K562 (cell line): ENCODE measurements around the gene METTL2A. TPM values are rescaled to one million over a fixed set of nuclear protein-coding genes. Genes with fewer than 3 reads are reported as not detected.

ENCODE experiments used
- ELF4 ChIP-seq: fragments of 450-650 bp; formaldehyde crosslinking; IDR thresholded peaks from 2 replicates; pipeline ENCODE4 v1.4.0; 2022; ENCODE audit warnings: missing genetic modification characterization
- ESRRA ChIP-seq: fragments of 450-650 bp; IDR thresholded peaks from 2 replicates; pipeline ENCODE4 v1.6.1; 2014; ENCODE audit warnings: low read depth, mild to moderate bottlenecking, moderate library complexity, borderline replicate concordance
- FOXA3 ChIP-seq, 2 experiments: fragments of 450-650 bp in 1 of 2; sonication (generic) in 1 of 2; formaldehyde crosslinking; IDR thresholded peaks in 1 of 2; conservative IDR thresholded peaks in 1 of 2; 2 replicates each; pipeline versions ENCODE4 v1.4.0 to v1.8.0; 2020 to 2022; ENCODE audit warnings: mild to moderate bottlenecking in 2 of 2, missing genetic modification reagents in 1 of 2
- MYNN ChIP-seq, 2 experiments: sonication (generic); formaldehyde crosslinking in 1 of 2; IDR thresholded peaks; 2 replicates each; pipeline versions ENCODE4 v1.5.0 to v1.6.1; 2016 to 2020; ENCODE audit warnings: antibody characterized with exemption in 1 of 2, missing genetic modification reagents in 1 of 2
- NONO ChIP-seq, 2 experiments: fragments of 200-400 bp in 1 of 2; fragments of 450-650 bp in 1 of 2; formaldehyde crosslinking in 1 of 2; IDR thresholded peaks; 2 replicates each; pipeline ENCODE4 v1.6.1; 2017; ENCODE audit warnings: low read depth in 2 of 2, mild to moderate bottlenecking in 2 of 2, moderate library complexity in 2 of 2, low read length in 1 of 2
- PTRF ChIP-seq: fragments of 450-650 bp; IDR thresholded peaks from 2 replicates; pipeline ENCODE4 v1.6.1; 2016; ENCODE audit warnings: mild to moderate bottlenecking, missing genetic modification characterization, missing compliant biosample characterization
- SAP30 ChIP-seq: fragments of 200-600 bp; sonication (generic); IDR thresholded peaks from 2 replicates; pipeline ENCODE4 v1.6.1; 2012; ENCODE audit warnings: borderline replicate concordance, low read depth, mild to moderate bottlenecking, moderate library complexity, low read length, control low read depth, inconsistent platforms; ENCODE audit not compliant: insufficient read depth, poor library complexity, severe bottlenecking
- SPI1 ChIP-seq: IDR thresholded peaks from 2 replicates; pipeline ENCODE4 v1.6.1; 2011; ENCODE audit warnings: low read depth, low read length, control low read depth, borderline replicate concordance
- SRSF1 ChIP-seq: fragments of 200-400 bp; formaldehyde crosslinking; IDR thresholded peaks from 2 replicates; pipeline ENCODE4 v1.6.1; 2017; ENCODE audit warnings: mild to moderate bottlenecking, low read depth, low read length, moderate library complexity
- TARDBP ChIP-seq: fragments of 450-650 bp; IDR thresholded peaks from 2 replicates; pipeline ENCODE4 v1.6.1; 2016
- USF1 ChIP-seq: sonication (generic); formaldehyde crosslinking; IDR thresholded peaks from 2 replicates; pipeline ENCODE4 v1.9.0; 2022; ENCODE audit warnings: mild to moderate bottlenecking, missing genetic modification reagents
- ZBTB2 ChIP-seq: fragments of 450-650 bp; IDR thresholded peaks from 2 replicates; pipeline ENCODE4 v1.6.1; 2016; ENCODE audit warnings: antibody characterized with exemption
- ZNF12 ChIP-seq: sonication (generic); formaldehyde crosslinking; IDR thresholded peaks from 2 replicates; pipeline ENCODE4 v1.4.0; 2020; ENCODE audit warnings: mild to moderate bottlenecking, missing genetic modification reagents
- ZNF318 ChIP-seq, 2 experiments: fragments of 450-650 bp; IDR thresholded peaks; 2 replicates each; pipeline ENCODE4 v1.6.1; 2016; ENCODE audit warnings: mild to moderate bottlenecking in 2 of 2, borderline replicate concordance in 1 of 2, low read depth in 1 of 2, moderate library complexity in 1 of 2
- ZNF324 ChIP-seq: fragments of 250-450 bp; sonication (Bioruptor Pico); IDR thresholded peaks from 2 replicates; pipeline ENCODE4 v1.4.0; 2020; ENCODE audit warnings: mild to moderate bottlenecking
- polyA plus RNA-seq, 8 experiments: library from polyadenylated mRNA; depleted of rRNA in 4 of 8; stranded (reverse) in 5 of 8; unstranded in 3 of 8; fragments of >200 nt; fragmentation: Nextera tagmentation in 2 of 8; fragmentation: Illumina TruSeq in 1 of 8; extraction: Ambion mirVana in 2 of 8; extraction: Trizol in 1 of 8; gene quantifications; 2 replicates each; pipeline versions ENCODE4 v1.2.1 to v1.2.3, GENCODE V29; 2011 to 2014; ENCODE audit warnings: inconsistent platforms in 1 of 8, missing spikeins in 1 of 8
- total RNA-seq, 7 experiments: library from RNA; depleted of rRNA in 6 of 7; stranded (reverse); fragments of >200 nt in 6 of 7; fragmentation: Illumina TruSeq in 2 of 7; extraction: Trizol in 2 of 7; gene quantifications; 2 replicates each; pipeline versions ENCODE4 v1.2.1 to v1.2.3, GENCODE V29; 2011 to 2021; ENCODE audit warnings: low replicate concordance in 1 of 7

Gene METTL2A
- total and polyA plus RNA-seq, 9 of the 15 experiments (the other 6 are each of a cell fraction or from before 2014, with no cell fraction given), result 21.0 to 52.5 (median 33.2) TPM

- TF ChIP-seq TARDBP (no peak), SAP30 (no peak), SPI1 (no peak), FOXA3 (CRISPR knock-in tag; conservative IDR thresholded peaks at IDR 0.05 in 1 of 2, IDR thresholded peaks at IDR 0.05 in 1 of 2) (no peak), PTRF (no peak), ELF4 (CRISPR knock-in tag) (no peak), ZNF318 (IDR thresholded peaks at IDR 0.05; ENCODE audit: borderline replicate concordance in 1 of 2, low read depth in 1 of 2) (no peak), NONO (IDR thresholded peaks at IDR 0.05; ENCODE audit: low read depth in 2 of 2, low read length in 1 of 2) (peak; percentile 19 to 36; a peak in 1 of 4 replicates), SRSF1 (no peak), ESRRA (no peak), USF1 (no peak), ZBTB2 (no peak), MYNN (IDR thresholded peaks at IDR 0.05) (no peak), MYNN (CRISPR knock-in tag; IDR thresholded peaks at IDR 0.05) (no peak), ZNF12 (CRISPR knock-in tag) (no peak), ZNF324 (CRISPR knock-in tag) (no peak)
Observed at GRCh38 chr17:62478424-62478879, 54.8 kb downstream of the METTL2A start, which contains the start of gene TLK2 (continued).
